Adipose tissue (tissue), 3 donors: ENCODE results near the gene PDGFRA. TPM values are rescaled to one million over a fixed set of nuclear protein-coding genes. Genes with fewer than 3 reads are reported as not detected.
"Not testable (repeated sequence)": the region's sequence is repeated elsewhere in the genome, so short reads cannot be mapped to it uniquely, and the experiment has no call there.

Source experiments
- H3K27ac ChIP-seq: one replicate; pipeline ENCODE4 v1.5.1; 2013; ENCODE audit warnings: low read depth, low read length
- WGBS, 3 donors: extraction: QIAGEN DNeasy Blood & Tissue Kit; methylation state at CpG; one replicate each; pipeline ENCODE4 v1.1.7; 2013; 5-methylcytosine and 5-hydroxymethylcytosine counted together
- polyA plus RNA-seq, 3 donors: library from polyadenylated mRNA; stranded (reverse); fragments of 200-250 nt; gene quantifications; one replicate each; pipeline ENCODE4 v1.2.3, GENCODE V29; 2013
- donor health status: healthy with polysubstance abuse.
- donor health status: Bipolar disorder and iron deficiency.
- donor health status: healthy.

The PDGFRA gene
- polyA plus RNA-seq, 3 donors = 14.2 to 51.3 (median 43.6) TPM

- H3K27ac ChIP-seq = no peak overlapping the region
- 58 to 75% (median 73%) methylated on average over 2 of the region's 2 CpGs for WGBS, 3 donors
These were observed 60.2 kb downstream of the PDGFRA start for GRCh38 chr4:54289316-54289715.

GRCh38 chr4:54290980-54291379 lies 61.9 kb downstream of the PDGFRA start:
- WGBS, 3 donors = 74 to 92% (median 90%) methylated on average over 3 of the region's 3 CpGs
- H3K27ac ChIP-seq = no peak overlapping the region

- 49 to 63% (median 62%) methylated on average over 7 of the region's 7 CpGs for WGBS, 3 donors
- no peak overlapping the region for H3K27ac ChIP-seq
These were observed 67.6 kb downstream of the PDGFRA start for GRCh38 chr4:54296548-54297203.

DNA sequence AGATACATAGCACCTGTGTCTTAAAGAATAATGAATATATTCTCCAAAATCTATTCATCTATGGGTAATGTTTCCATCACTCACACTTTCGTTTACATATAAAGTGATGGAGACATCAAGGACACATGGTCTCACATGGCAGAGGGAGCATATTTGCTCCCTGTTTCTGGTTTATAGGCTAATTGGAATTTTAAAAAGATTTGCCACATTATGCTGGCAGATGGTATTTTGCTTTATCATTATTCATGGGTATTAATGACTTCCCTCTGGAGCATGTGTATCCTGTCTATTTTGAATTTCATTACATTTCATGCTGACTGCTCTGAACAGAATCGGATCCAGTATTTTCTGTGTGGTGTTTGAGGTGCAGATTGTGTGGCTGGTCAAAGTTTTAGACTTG lies 79.0 kb downstream of the PDGFRA start:
- 52 to 62% (median 60%) methylated on average over 2 of the region's 2 CpGs for WGBS, 3 donors
- H3K27ac ChIP-seq = no peak overlapping the region

GRCh38 chr4:54315561-54316538 lies 86.8 kb downstream of the PDGFRA start:
- WGBS, 3 donors = 59 to 70% (median 62%) methylated on average over 4 of the region's 4 CpGs
- H3K27ac ChIP-seq = no peak overlapping the region

DNA sequence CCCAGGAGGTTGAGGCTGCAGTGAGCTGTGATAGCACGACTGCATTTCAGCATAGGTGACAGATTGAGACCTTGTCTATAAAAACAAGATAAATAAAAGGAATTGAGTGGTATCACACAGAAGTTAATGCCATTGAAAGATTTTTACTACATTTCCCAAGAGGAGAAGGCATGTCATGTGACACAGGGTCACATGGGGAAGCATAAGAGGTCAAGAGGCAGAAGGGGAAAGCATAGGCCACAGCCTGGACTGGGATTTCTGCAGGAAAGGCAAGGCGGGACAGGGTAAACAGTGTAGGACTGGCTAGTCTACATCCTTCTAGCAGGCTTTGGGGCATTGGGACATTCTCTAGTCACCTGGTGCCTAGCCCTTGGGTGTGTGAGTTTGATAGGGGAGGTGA lies 88.6 kb downstream of the PDGFRA start:
- 77 to 93% (median 90%) methylated on average over 2 of the region's 2 CpGs for WGBS, 3 donors
- no peak overlapping the region for H3K27ac ChIP-seq

DNA sequence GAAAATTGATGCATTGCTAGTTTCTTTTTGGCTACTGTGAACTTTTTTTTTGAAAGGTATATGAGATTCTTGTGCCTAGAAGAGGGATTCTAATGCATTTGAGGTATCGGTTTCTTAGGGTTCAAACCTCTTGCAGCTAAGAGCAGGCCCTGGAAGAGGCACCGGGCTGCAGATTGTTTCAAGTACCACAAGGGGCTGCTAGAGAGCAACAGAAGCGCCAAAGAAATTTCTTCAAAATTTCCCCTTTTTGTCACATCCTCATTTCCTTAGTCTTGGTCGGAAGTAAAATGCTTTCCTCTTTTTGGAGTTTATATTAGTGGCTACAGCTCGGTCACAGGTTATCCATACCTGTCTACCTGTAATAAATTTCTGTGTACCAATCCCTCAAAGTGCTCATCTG lies 89.8 kb downstream of the PDGFRA start:
- WGBS, 3 donors = 26 to 30% (median 29%) methylated on average over 5 of the region's 5 CpGs
- no peak overlapping the region for H3K27ac ChIP-seq

DNA sequence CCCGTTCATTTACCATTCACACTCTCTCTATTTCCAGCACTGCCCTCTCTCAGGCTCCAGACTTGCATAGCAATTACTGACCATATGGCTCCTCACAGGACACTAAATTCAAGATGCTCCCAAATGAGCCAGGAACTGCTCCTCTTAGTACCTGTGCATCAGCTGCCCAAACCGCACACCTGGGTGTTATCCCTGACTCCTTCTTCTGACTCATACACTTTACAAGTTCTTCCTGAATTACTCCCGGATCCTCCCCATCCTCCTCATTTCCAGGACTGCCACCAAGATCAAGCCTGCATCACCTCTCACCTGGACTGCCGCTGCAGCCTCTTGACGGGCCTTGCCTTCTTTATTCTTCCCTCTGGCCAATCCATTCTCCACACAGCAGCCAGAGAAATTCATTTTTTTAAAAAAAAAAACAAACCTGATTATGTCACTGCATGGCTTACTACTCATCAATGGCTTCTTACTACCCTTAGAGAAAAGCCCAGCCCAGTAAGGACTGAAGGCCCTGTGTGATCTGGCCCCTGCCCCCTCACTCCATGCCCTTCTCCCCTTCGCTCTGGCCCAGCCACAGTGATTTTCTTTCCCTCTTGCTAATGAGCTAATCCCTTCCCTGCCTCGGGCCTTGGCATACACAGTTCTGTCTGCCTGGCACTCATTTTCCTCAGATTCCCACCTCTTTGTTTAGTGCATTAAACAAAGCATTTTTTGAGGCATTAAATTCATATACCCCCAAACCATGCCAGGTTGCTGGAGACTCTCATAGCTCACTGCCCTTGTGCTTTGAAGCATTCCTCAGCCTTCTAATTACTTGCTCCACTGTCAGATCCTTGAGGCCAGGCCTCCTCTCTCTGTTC lies 92.0 kb downstream of the PDGFRA start:
- 82 to 90% (median 88%) methylated on average over 7 of the region's 7 CpGs for WGBS, 3 donors

GRCh38 chr4:54322818-54323417 lies 93.8 kb downstream of the PDGFRA start:
- no peak overlapping the region for H3K27ac ChIP-seq
- 32 to 43% (median 42%) methylated on average over 10 of the region's 10 CpGs for WGBS, 3 donors

More for the DNA sequence above, 92.0 kb downstream of the PDGFRA start:
- no peak overlapping the region for H3K27ac ChIP-seq

DNA sequence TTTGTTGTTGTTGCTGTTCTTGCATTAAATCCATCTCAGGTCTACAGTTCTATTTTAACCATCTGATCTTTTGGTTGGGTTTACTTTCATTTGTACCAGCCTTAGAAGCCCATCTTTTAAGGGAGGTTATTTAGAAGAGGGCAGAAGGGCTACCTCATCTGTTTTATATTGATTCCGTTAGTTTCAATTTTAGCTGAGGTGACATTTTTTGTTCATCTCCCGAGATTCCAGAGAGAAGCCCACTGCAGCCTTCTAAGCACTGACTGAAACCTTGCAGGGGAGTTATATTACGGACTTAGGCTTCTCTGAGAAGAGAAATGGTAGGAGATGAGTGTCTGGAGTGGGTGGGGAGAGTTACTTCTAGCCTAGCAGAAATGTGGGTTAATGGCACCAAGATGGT lies 101.8 kb downstream of the PDGFRA start:
- no peak overlapping the region for H3K27ac ChIP-seq
- WGBS, 3 donors = 80 to 93% (median 92%) methylated on average over 3 of the region's 3 CpGs

DNA sequence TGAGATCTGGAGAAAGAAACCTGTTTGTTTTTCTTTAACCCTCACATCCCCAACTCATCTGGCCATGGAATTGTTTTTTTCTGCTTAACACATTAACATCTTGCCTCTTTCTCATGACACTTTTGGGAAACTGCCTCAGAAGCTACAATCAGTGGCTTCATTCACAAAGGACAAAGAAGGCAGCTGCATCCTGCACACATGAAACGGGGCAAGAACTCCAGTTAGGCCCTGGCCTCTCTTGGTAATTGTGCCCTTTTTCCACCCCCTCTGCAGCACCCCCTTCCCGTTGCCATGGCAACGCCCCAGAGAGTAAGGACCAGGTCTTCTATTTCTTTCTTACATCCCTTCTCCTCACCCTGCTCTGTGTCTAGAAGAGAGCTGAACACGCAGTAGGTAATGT lies 103.4 kb downstream of the PDGFRA start:
- H3K27ac ChIP-seq = no peak overlapping the region
- WGBS, 3 donors = 62 to 82% (median 76%) methylated on average over 4 of the region's 4 CpGs

GRCh38 chr4:54333657-54334056 lies 104.6 kb downstream of the PDGFRA start:
- 89 to 95% (median 94%) methylated on average over 2 of the region's 2 CpGs for WGBS, 3 donors
- no peak overlapping the region for H3K27ac ChIP-seq

- H3K27ac ChIP-seq = not testable (repeated sequence)
These were observed 105.7 kb downstream of the PDGFRA start for GRCh38 chr4:54334769-54335168.

DNA sequence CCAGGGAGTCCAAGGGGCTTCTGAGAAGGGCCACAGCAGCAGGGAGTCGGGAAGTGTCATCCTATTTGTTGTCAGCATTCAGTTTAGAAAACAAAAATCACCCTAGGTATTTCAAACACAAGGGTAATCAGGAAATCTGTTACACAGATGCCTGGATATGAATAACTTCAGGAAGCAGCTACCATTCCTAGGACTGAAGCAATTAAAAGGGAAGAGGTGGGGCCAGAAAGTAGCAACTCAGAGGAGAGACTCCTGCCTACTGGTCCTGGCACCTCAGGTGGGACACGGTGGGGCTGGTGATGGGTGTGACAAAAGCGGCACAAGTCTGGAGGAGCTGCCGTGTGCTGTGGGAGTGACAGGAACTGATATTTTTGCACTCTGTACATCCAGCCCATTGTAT lies 107.9 kb downstream of the PDGFRA start:
- 58 to 78% (median 65%) methylated on average over 4 of the region's 4 CpGs for WGBS, 3 donors
- H3K27ac ChIP-seq = no peak overlapping the region

DNA sequence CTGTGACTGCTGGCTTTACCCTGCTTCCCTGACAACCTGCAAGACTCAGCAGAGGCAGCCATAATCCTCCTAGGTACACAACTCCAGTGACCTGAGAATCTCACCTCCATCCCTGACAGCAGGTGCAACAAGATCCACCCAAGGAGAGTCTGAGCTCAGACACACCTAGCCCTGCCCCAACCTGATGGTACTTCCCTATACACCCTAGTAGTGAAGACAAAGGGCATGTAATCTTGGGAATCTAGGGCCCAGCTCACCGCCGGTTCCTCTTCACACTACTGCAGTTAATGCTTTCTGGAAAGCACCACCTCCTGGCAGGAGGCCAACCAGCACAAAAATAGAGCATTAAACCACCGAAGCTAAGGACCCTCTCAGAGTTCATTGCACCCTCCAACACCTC lies 113.0 kb downstream of the PDGFRA start:
- 71 to 76% (median 73%) methylated on average over 3 of the region's 3 CpGs for WGBS, 3 donors

More for the DNA sequence above, 113.0 kb downstream of the PDGFRA start:
- not testable (repeated sequence) for H3K27ac ChIP-seq
